ENCODE measurements around the gene NECTIN1.

Gene NECTIN1

GRCh38 chr11:119668676-119669075, 60.3 kb downstream of the NECTIN1 start:
- DNase-seq, result no peak

- no peak for DNase-seq
Observed at GRCh38 chr11:119666463-119667131, 62.4 kb downstream of the NECTIN1 start.

GRCh38 chr11:119666061-119666460, 62.9 kb downstream of the NECTIN1 start:
- no peak for DNase-seq

GRCh38 chr11:119664701-119665420, 64.1 kb downstream of the NECTIN1 start:
- DNase-seq, result no peak

- no peak for DNase-seq
Observed at GRCh38 chr11:119664063-119664572, 64.9 kb downstream of the NECTIN1 start.

- no peak for DNase-seq
Observed at GRCh38 chr11:119663279-119663678, 65.7 kb downstream of the NECTIN1 start.

- DNase-seq, result no peak
Observed at GRCh38 chr11:119661226-119661625, 67.8 kb downstream of the NECTIN1 start.

GRCh38 chr11:119659971-119660723, 68.9 kb downstream of the NECTIN1 start:
- no peak for DNase-seq

GRCh38 chr11:119652907-119653659, 75.9 kb downstream of the NECTIN1 start:
- no peak for DNase-seq

- DNase-seq, result no peak
Observed at GRCh38 chr11:119651802-119652584, 77.0 kb downstream of the NECTIN1 start.

- DNase-seq, result no peak
Observed at GRCh38 chr11:119650251-119650650, 78.7 kb downstream of the NECTIN1 start.

GRCh38 chr11:119647254-119647653, 81.7 kb downstream of the NECTIN1 start:
- no peak for DNase-seq

- DNase-seq, result no peak
Observed at GRCh38 chr11:119645018-119645417, 84.0 kb downstream of the NECTIN1 start.

GRCh38 chr11:119644502-119644901, 84.5 kb downstream of the NECTIN1 start:
- no peak for DNase-seq

GRCh38 chr11:119643876-119644225, 85.1 kb downstream of the NECTIN1 start:
- DNase-seq, result no peak

- DNase-seq, result no peak
Observed at GRCh38 chr11:119643212-119643875, 85.7 kb downstream of the NECTIN1 start.

GRCh38 chr11:119641983-119642745, 86.8 kb downstream of the NECTIN1 start:
- no peak for DNase-seq

- DNase-seq, result no peak
Observed at GRCh38 chr11:119640541-119640940, 88.5 kb downstream of the NECTIN1 start.

- DNase-seq, result no peak
Observed at GRCh38 chr11:119639642-119640205, 89.3 kb downstream of the NECTIN1 start.

GRCh38 chr11:119638851-119639250, 90.1 kb downstream of the NECTIN1 start:
- no peak for DNase-seq

Data from NCI-H446 treated with DMSO at 0.1 percent for 48 hours (cell line).